Body of pancreas (tissue), 4 donors: Measurements from ENCODE around the gene SLC1A7. TPM values are rescaled to one million over a fixed set of nuclear protein-coding genes. Genes with fewer than 3 reads are reported as not detected.

Experiments used
- ATAC-seq: fragments of 150-250 bp; one replicate; pipeline ENCODE4 v1.9.1; 2016
- DNase-seq, 4 donors: peaks; one replicate each; pipeline ENCODE4 v3.0.0-alpha.2; 2019
- H3K27ac ChIP-seq, 4 donors: fragments of 200-600 bp; sonication (generic); 1 replicate in 3 of 4; 2 replicates in 1 of 4; pipeline versions ENCODE4 v1.5.1 to v1.6.1; 2016 to 2019; ENCODE audit warnings: mild to moderate bottlenecking in 1 of 4, mixed read lengths in 1 of 4, moderate library complexity in 1 of 4
- H3K27me3 ChIP-seq, 2 donors: fragments of 200-600 bp; sonication (generic); one replicate each; pipeline ENCODE4 v1.6.0; 2016; ENCODE audit warnings: mild to moderate bottlenecking in 1 of 2
- H3K36me3 ChIP-seq, 2 donors: fragments of 200-600 bp; sonication (generic); replicated peaks in 1 of 2; 2 replicates each; pipeline ENCODE4 v1.5.1; 2016; ENCODE audit warnings: low read depth in 2 of 2; ENCODE audit not compliant: insufficient read depth in 1 of 2
- H3K4me1 ChIP-seq: fragments of 200-600 bp; sonication (generic); one replicate; pipeline ENCODE4 v1.6.0; 2016
- H3K4me3 ChIP-seq, 2 donors: fragments of 200-600 bp; sonication (generic); 1 replicate in 1 of 2; 2 replicates in 1 of 2; pipeline ENCODE4 v1.5.1; 2016 to 2019
- H3K9me3 ChIP-seq, 3 donors: fragments of 200-600 bp; sonication (generic); 1 replicate in 2 of 3; 2 replicates in 1 of 3; pipeline ENCODE4 v1.5.1; 2016
- POLR2A ChIP-seq, 3 donors: fragments of 450-650 bp; IDR thresholded peaks; one replicate each; pipeline ENCODE4 v1.6.1; 2016; ENCODE audit warnings: antibody characterized with exemption in 3 of 3, mild to moderate bottlenecking in 2 of 3
- WGBS, 2 donors: methylation state at CpG; one replicate each; pipeline ENCODE4 v1.1.5; 2017; 5-methylcytosine and 5-hydroxymethylcytosine counted together
- intact Hi-C: fragments of 100-400 bp; cut with DNase I; formaldehyde crosslinking; loops from one replicate; pipeline ENCODE4 v1.15.1; 2023
- total RNA-seq, 2 donors: library from RNA; depleted of rRNA; stranded (reverse); fragments of >200 nt; gene quantifications; one replicate each; pipeline ENCODE4 v1.1.0, GENCODE V29; 2016
- TF ChIP-seq, protein P1 (sequence below), 7 experiments: fragments of 450-650 bp in 4 of 7; fragments of 200-600 bp in 3 of 7; sonication (generic) in 3 of 7; IDR thresholded peaks; one replicate each; pipeline ENCODE4 v1.5.1; 2016 to 2019; ENCODE audit warnings: antibody characterized with exemption in 7 of 7

SLC1A7 gene
- total RNA-seq, 2 donors from 2014 or later: not detected

DNA sequence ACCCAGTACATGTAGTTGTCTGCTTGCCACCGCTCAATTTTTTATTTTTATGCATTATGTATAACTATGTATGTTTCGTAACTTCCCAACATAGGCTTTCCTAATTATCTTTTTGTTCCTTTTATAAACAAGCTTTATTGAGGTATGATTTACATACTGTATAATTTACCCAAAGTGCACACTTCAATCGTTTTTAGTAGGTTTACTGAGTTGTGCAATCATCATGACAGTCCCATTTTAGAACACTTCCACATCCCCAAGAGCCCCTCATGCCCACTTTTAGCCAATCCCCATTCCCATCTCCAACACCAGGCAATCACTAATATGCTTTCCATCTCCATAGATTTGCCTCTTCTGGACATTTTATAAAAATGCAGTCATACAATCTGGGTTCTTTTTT lies 14.3 kb upstream of the SLC1A7 start:
- ATAC-seq (no peak), DNase-seq (no peak)
- TF ChIP-seq POLR2A (IDR thresholded peaks at IDR 0.05): no peak
- TF ChIP-seq, protein P1, sequence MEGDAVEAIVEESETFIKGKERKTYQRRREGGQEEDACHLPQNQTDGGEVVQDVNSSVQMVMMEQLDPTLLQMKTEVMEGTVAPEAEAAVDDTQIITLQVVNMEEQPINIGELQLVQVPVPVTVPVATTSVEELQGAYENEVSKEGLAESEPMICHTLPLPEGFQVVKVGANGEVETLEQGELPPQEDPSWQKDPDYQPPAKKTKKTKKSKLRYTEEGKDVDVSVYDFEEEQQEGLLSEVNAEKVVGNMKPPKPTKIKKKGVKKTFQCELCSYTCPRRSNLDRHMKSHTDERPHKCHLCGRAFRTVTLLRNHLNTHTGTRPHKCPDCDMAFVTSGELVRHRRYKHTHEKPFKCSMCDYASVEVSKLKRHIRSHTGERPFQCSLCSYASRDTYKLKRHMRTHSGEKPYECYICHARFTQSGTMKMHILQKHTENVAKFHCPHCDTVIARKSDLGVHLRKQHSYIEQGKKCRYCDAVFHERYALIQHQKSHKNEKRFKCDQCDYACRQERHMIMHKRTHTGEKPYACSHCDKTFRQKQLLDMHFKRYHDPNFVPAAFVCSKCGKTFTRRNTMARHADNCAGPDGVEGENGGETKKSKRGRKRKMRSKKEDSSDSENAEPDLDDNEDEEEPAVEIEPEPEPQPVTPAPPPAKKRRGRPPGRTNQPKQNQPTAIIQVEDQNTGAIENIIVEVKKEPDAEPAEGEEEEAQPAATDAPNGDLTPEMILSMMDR (IDR thresholded peaks at IDR 0.05): no peak
- intact Hi-C loops: no loop called here
- H3K4me1 ChIP-seq: no peaks in the 10 kb centered on the region
- H3K9me3 ChIP-seq: no peaks in the 10 kb centered on the region
- H3K4me3 ChIP-seq: no peak overlapping the region
- WGBS, 2 donors: 63 to 74% methylated on average over 3 of the region's 3 CpGs
- H3K27me3 ChIP-seq: no peaks in the 10 kb centered on the region
- no peak overlapping the region for H3K27ac ChIP-seq
- H3K36me3 ChIP-seq: no peaks in the 10 kb centered on the region

DNA sequence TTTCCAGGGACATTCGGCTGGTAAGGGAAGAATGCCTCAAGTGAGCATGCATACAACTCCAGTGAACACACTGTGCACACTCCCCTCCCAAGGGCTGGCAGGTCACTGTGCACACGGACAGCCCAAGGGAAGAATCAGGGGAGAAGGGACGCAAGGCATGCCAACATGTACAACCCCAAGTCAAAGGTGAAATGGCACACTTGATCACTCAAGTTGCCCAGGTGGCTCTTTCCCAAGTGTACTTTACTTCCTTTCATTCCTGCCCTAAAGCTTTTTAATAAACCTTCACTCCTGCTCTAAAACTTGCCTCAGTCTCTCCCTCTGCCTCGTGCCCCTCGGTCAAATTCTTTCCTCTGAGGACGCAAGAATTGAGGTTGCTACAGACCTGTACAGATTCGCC lies 13.5 kb upstream of the SLC1A7 start:
- ATAC-seq (no peak), DNase-seq (no peak)
- Histone ChIP-seq H3K9me3 (no peaks in the 10 kb centered on the region), H3K27me3 (no peaks in the 10 kb centered on the region), H3K27ac (no peak overlapping the region), H3K36me3 (no peaks in the 10 kb centered on the region), H3K4me3 (no peak overlapping the region), H3K4me1 (no peaks in the 10 kb centered on the region)
- no peak for TF ChIP-seq POLR2A (IDR thresholded peaks at IDR 0.05)
- TF ChIP-seq, protein P1 (IDR thresholded peaks at IDR 0.05): no peak
- intact Hi-C loops: no loop called here
- 77 to 90% methylated on average over 6 to 7 of the region's 7 CpGs for WGBS, 2 donors

GRCh38 chr1:53155534-53155933 lies 13.1 kb upstream of the SLC1A7 start:
- Histone ChIP-seq H3K27me3 (no peaks in the 10 kb centered on the region), H3K27ac (no peak overlapping the region), H3K4me1 (no peaks in the 10 kb centered on the region), H3K4me3 (no peak overlapping the region), H3K36me3 (no peaks in the 10 kb centered on the region), H3K9me3 (no peaks in the 10 kb centered on the region)
- TF ChIP-seq, protein P1 (IDR thresholded peaks at IDR 0.05): no peak
- ATAC-seq (no peak), DNase-seq (no peak)
- WGBS, 2 donors: 0 to 29% methylated on average over 1 of the region's 1 CpG
- intact Hi-C loops: no loop called here

GRCh38 chr1:53154859-53155438 lies 12.5 kb upstream of the SLC1A7 start:
- no peaks in the 10 kb centered on the region for H3K4me1 ChIP-seq
- H3K36me3 ChIP-seq: no peaks in the 10 kb centered on the region
- no peaks in the 10 kb centered on the region for H3K9me3 ChIP-seq
- intact Hi-C loops: no loop called here
- no peak overlapping the region for H3K4me3 ChIP-seq
- ATAC-seq: no peak
- no peak overlapping the region for H3K27ac ChIP-seq
- DNase-seq: no peak
- TF ChIP-seq, protein P1 (IDR thresholded peaks at IDR 0.05): no peak
- no peak for TF ChIP-seq POLR2A (IDR thresholded peaks at IDR 0.05)
- H3K27me3 ChIP-seq: no peaks in the 10 kb centered on the region
- 77 to 85% methylated on average over 8 of the region's 8 CpGs for WGBS, 2 donors

DNA sequence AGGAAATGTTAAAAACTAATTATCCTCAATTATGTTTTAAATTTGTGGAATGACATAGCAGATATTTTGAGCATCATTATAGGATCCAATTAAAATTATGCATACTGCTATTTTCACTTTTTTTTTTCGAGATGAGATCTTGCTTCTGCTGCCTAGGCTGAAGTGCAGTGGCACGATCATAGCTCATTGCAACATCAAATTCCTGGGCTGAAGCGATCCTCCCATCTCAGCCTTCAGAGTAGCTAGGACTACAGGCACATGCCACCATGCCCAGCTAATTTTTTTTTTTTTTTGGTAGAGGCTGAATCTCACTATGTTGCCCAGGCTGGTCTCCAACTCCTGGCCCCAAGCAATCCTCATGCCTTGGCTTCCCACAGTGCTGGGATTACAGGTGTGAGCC lies 11.3 kb upstream of the SLC1A7 start:
- intact Hi-C loops: no loop called here
- Histone ChIP-seq H3K9me3 (no peaks in the 10 kb centered on the region), H3K36me3 (no peaks in the 10 kb centered on the region), H3K27me3 (no peaks in the 10 kb centered on the region), H3K4me3 (no peak overlapping the region), H3K27ac (no peak overlapping the region), H3K4me1 (no peaks in the 10 kb centered on the region)
- WGBS, 2 donors: 83% methylated on average over 3 of the region's 3 CpGs
- DNase-seq (no peak), ATAC-seq (no peak)
- TF ChIP-seq, protein P1 (IDR thresholded peaks at IDR 0.05): no peak
- no peak for TF ChIP-seq POLR2A (IDR thresholded peaks at IDR 0.05)
